Glomerular endothelial cell (primary cell): Measurements from ENCODE around the gene TRIP6. TPM values are rescaled to one million over a fixed set of nuclear protein-coding genes. Genes with fewer than 3 reads are reported as not detected.
"Not testable (repeated sequence)": the region's sequence is repeated elsewhere in the genome, so short reads cannot be mapped to it uniquely, and the experiment has no call there.

ENCODE experiments used
- DNase-seq: peaks from one replicate; pipeline ENCODE4 v3.0.0-alpha.2; 2011; ENCODE audit warnings: low read depth, low spot score; ENCODE audit errors: extremely low read depth
- total RNA-seq: library from RNA; depleted of rRNA; stranded (reverse); fragments of >200 nt; gene quantifications from 2 replicates; pipeline ENCODE4 v1.2.3, GENCODE V29; 2015

Gene TRIP6
- total RNA-seq, 1 donor from 2014 or later, result 73.7 TPM

GRCh38 chr7:100910443-100910842 is 43.3 kb downstream of the TRIP6 start:
- DNase-seq, result not testable (repeated sequence)

GRCh38 chr7:100911484-100911883 is 44.3 kb downstream of the TRIP6 start:
- DNase-seq, result no peak

DNA sequence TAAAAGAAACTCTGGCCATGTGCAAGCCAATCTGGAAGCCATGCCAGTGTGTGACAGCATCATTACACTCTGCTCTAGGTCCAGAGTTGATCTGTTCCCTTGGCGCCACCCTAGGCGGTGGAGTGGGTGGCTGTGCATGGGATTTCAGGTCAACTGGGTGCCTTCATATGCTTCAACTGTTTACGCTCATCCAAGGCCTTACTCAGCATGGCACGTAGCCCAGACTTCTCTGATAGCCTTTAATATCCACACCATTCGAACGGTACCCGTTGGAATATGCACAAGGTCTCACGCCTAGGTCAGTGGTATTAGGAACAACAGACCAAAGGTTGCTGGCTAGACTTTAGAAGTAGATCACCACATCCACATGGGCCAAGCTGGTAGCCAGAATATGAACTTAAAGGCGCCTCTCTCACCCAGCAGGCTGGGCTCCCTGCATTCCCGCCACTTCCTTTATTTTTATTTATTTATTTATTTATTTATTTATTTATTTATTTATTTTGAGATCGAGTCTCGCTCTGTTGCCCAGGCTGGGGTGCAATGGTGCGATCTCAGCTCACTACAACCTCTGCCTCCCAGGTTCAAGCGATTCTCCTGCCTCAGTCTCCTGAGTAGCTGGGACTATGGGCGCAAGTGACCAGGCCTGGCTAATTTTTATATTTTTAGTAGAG is 47.2 kb downstream of the TRIP6 start:
- DNase-seq, result no peak

GRCh38 chr7:100914879-100915447 is 47.8 kb downstream of the TRIP6 start:
- no peak for DNase-seq

DNA sequence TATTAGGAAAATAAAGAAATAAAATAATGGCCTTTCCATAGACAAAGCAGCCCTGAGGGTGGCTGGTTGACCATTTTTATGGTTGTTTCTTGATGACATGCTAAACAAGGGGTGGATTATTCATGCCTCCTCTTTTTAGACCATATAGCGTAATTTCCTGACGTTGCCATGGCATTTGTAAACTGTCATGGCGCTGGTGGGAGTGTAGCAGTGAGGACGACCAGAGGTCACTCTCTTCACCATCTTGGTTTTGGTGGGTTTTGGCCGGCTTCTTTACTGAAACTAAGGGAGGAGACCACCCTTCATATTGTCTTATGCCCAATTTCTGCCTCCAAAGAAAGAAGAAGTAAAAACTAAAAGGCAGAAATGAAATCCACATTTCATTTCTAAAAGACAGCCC is 52.1 kb downstream of the TRIP6 start:
- not testable (repeated sequence) for DNase-seq

DNA sequence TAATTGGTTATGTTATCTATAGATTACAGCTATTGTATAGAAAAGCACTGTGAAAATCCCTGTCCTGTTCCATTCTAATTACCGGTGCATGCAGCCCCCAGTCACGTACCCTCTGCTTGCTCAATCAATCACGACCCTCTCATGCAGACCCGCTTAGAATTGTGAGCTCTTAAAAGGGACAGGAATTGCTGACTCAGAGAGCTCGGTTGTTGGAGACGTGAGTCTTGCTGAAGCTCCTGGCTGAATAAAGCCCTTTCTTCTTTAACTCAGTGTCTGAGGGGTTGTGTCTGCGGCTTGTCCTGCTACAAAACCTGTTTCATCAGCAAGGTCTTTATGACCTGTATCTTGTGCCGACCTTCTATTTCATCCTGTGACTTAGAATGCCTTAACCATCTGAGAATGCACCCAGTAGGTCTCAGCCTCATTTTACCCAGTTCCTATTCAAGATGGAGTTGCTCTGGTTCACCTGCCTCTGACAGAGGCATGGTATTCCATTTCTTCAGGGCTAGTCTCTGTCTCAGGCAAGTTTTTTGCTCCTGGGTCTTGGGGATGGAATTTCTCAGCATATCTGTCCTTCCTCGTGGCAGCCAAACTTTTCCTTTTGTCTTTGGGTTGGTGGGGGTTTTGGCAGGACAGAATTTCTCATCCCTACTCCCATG is 52.7 kb downstream of the TRIP6 start:
- not testable (repeated sequence) for DNase-seq

GRCh38 chr7:100921039-100921438 is 53.9 kb downstream of the TRIP6 start:
- DNase-seq, result no peak

Other genes with a start within 250 kb of the TRIP6 start
- 0.29 TPM in 1 of 2 replicates, not detected in the other for gene TFR2, start 225.8 kb upstream of the TRIP6 start, total RNA-seq
- not detected in 2 replicates for gene ACTL6B, start 210.9 kb upstream of the TRIP6 start, total RNA-seq
- gene GNB2, start 193.6 kb upstream of the TRIP6 start, total RNA-seq, result 315 and 318 TPM in 2 replicates
- 14.4 and 25.7 TPM in 2 replicates for gene GIGYF1, start 173.1 kb upstream of the TRIP6 start, total RNA-seq
- gene POP7, start 161.3 kb upstream of the TRIP6 start, total RNA-seq, result 27.8 and 37.2 TPM in 2 replicates
- gene EPO, start 146.9 kb upstream of the TRIP6 start, total RNA-seq, result not detected in 2 replicates
- not detected in 2 replicates for gene ZAN, start 133.8 kb upstream of the TRIP6 start, total RNA-seq
- gene EPHB4, start 39.9 kb upstream of the TRIP6 start, total RNA-seq, result 157 and 191 TPM in 2 replicates
- gene SLC12A9, start 14.7 kb upstream of the TRIP6 start, total RNA-seq, result 30.2 and 31.9 TPM in 2 replicates
- gene SRRT, start 7.7 kb downstream of the TRIP6 start, total RNA-seq, result 71.4 and 79.4 TPM in 2 replicates
- 0.34 and 1.6 TPM in 2 replicates for gene UFSP1, start 22.3 kb downstream of the TRIP6 start, total RNA-seq
- gene ACHE, start 28.5 kb downstream of the TRIP6 start, total RNA-seq, result 0.97 and 2.0 TPM in 2 replicates
- gene MUC3A, start 82.1 kb downstream of the TRIP6 start, total RNA-seq, result not detected in 2 replicates
- gene MUC12, start 102.2 kb downstream of the TRIP6 start, total RNA-seq, result not detected in 2 replicates
- not detected in 2 replicates for gene MUC17, start 152.7 kb downstream of the TRIP6 start, total RNA-seq
- 13.0 and 23.5 TPM in 2 replicates for gene TRIM56, start 218.1 kb downstream of the TRIP6 start, total RNA-seq